GM23338 (cell line): Measurements from ENCODE around the gene OR2S2. TPM values are rescaled to one million over a fixed set of nuclear protein-coding genes. Genes with fewer than 3 reads are reported as not detected.
"Not testable (repeated sequence)": the region's sequence is repeated elsewhere in the genome, so short reads cannot be mapped to it uniquely, and the experiment has no call there.

Source experiments
- ATAC-seq: fragments of 200-7000 bp; cut with Tn5 transposase; 3 replicates; pipeline ENCODE4 v1.9.1; 2020
- DNase-seq: peaks from one replicate; pipeline ENCODE4 v3.0.0-alpha.2; 2015; ENCODE audit warnings: low spot score
- H2AFZ ChIP-seq: fragments of 200-600 bp; sonication (generic); 2 replicates; pipeline ENCODE4 v1.8.0; 2016; ENCODE audit warnings: antibody characterized with exemption, mild to moderate bottlenecking, moderate library complexity
- H3F3A ChIP-seq: fragments of 200-600 bp; sonication (generic); replicated peaks from 2 replicates; pipeline ENCODE4 v1.8.0; 2017; ENCODE audit warnings: antibody characterized with exemption, mixed run types, low read depth
- H3K27ac ChIP-seq: fragments of 200-600 bp; sonication (generic); 2 replicates; pipeline ENCODE4 v1.6.1; 2016; ENCODE audit warnings: low read depth
- H3K27me3 ChIP-seq: fragments of 200-600 bp; sonication (generic); 2 replicates; pipeline ENCODE4 v1.8.0; 2016; ENCODE audit warnings: mild to moderate bottlenecking, mixed run types, moderate library complexity; ENCODE audit not compliant: insufficient read depth
- H3K36me3 ChIP-seq: fragments of 200-600 bp; sonication (generic); 2 replicates; pipeline ENCODE4 v1.8.0; 2016; ENCODE audit warnings: mild to moderate bottlenecking; ENCODE audit not compliant: insufficient read depth
- H3K4me1 ChIP-seq: fragments of 200-600 bp; sonication (generic); 2 replicates; pipeline ENCODE4 v1.8.0; 2016; ENCODE audit warnings: mild to moderate bottlenecking, moderate library complexity; ENCODE audit not compliant: insufficient read depth
- H3K4me2 ChIP-seq: fragments of 200-600 bp; sonication (generic); 2 replicates; pipeline ENCODE4 v1.7.1; 2017; ENCODE audit warnings: mixed run types
- H3K4me3 ChIP-seq: fragments of 200-600 bp; sonication (generic); 2 replicates; pipeline ENCODE4 v1.6.1; 2016; ENCODE audit warnings: mixed run types
- H3K79me2 ChIP-seq: fragments of 200-600 bp; sonication (generic); replicated peaks from 2 replicates; pipeline ENCODE4 v1.8.0; 2017; ENCODE audit warnings: mild to moderate bottlenecking; ENCODE audit not compliant: insufficient read depth
- H3K9me2 ChIP-seq: fragments of 200-600 bp; sonication (generic); 2 replicates; pipeline ENCODE4 v1.8.0; 2017; ENCODE audit not compliant: insufficient read depth
- H4K20me1 ChIP-seq: fragments of 200-600 bp; sonication (generic); replicated peaks from 2 replicates; pipeline ENCODE4 v1.8.0; 2017; ENCODE audit warnings: mild to moderate bottlenecking; ENCODE audit not compliant: insufficient read depth
- H3K27ac Mint-ChIP-seq: 2 replicates; pipeline ENCODE4 v1.8.0; 2020; ENCODE audit warnings: inconsistent platforms, mild to moderate bottlenecking, moderate library complexity, mixed read lengths
- H3K27me3 Mint-ChIP-seq: 3 replicates; pipeline ENCODE4 v1.8.0; 2022; ENCODE audit warnings: low read depth, mild to moderate bottlenecking, moderate library complexity, mixed read lengths, inconsistent platforms; ENCODE audit not compliant: insufficient read depth, poor library complexity
- H3K36me3 Mint-ChIP-seq: 3 replicates; pipeline ENCODE4 v1.8.0; 2021; ENCODE audit warnings: low read depth, mild to moderate bottlenecking, inconsistent platforms, moderate library complexity, mixed read lengths
- H3K4me1 Mint-ChIP-seq: 3 replicates; pipeline ENCODE4 v1.8.0; 2020; ENCODE audit warnings: mild to moderate bottlenecking, inconsistent platforms, mixed read lengths
- H3K4me3 Mint-ChIP-seq: 3 replicates; pipeline ENCODE4 v1.8.0; 2021; ENCODE audit warnings: moderate library complexity, mild to moderate bottlenecking, inconsistent platforms, mixed read lengths
- H3K9me3 Mint-ChIP-seq: 3 replicates; pipeline ENCODE4 v1.8.0; 2020; ENCODE audit warnings: moderate library complexity, mild to moderate bottlenecking, inconsistent platforms, mixed read lengths
- EZH2 ChIP-seq: fragments of 200-600 bp; sonication (generic); IDR thresholded peaks from one replicate; pipeline ENCODE4 v1.8.0; 2017; ENCODE audit warnings: antibody characterized with exemption, mild to moderate bottlenecking, low read depth; ENCODE audit not compliant: unreplicated experiment
- EZH2phosphoT487 ChIP-seq: fragments of 200-600 bp; sonication (generic); IDR thresholded peaks from one replicate; pipeline ENCODE4 v1.8.1; 2018; ENCODE audit warnings: antibody characterized with exemption; ENCODE audit not compliant: unreplicated experiment
- NANOG ChIP-seq: IDR thresholded peaks from 2 replicates; pipeline ENCODE4 v1.6.1; 2016; ENCODE audit warnings: antibody characterized with exemption, borderline replicate concordance
- POLR2AphosphoS5 ChIP-seq: IDR thresholded peaks from 2 replicates; pipeline ENCODE4 v1.6.1; 2016; ENCODE audit warnings: antibody characterized with exemption, low read depth
- REST ChIP-seq: IDR thresholded peaks from one replicate; pipeline ENCODE4 v1.6.1; 2018; ENCODE audit warnings: antibody characterized with exemption; ENCODE audit not compliant: unreplicated experiment
- polyA plus RNA-seq: library from polyadenylated mRNA; unstranded; fragments of >200 nt; fragmentation: Nextera tagmentation; extraction: Ambion mirVana; gene quantifications from 2 replicates; pipeline ENCODE4 v1.2.1, GENCODE V29; 2016
- total RNA-seq: library from RNA; depleted of rRNA; stranded (reverse); fragments of >200 nt; shearing (Covaris generic); gene quantifications from 2 replicates; pipeline ENCODE4 v1.2.3, GENCODE V29; 2014
- TF ChIP-seq, protein P1 (sequence below), 2 experiments: fragments of 200-600 bp in 1 of 2; sonication (generic) in 1 of 2; conservative IDR thresholded peaks; 2 replicates each; pipeline versions ENCODE4 v1.5.1 to v1.6.1; 2016 to 2017; ENCODE audit warnings: antibody characterized with exemption in 2 of 2, low read depth in 2 of 2, mild to moderate bottlenecking in 2 of 2, moderate library complexity in 1 of 2

Gene OR2S2
- total and polyA plus RNA-seq, 2 experiments from 2014 or later, result not detected

- TF ChIP-seq REST (no peak), EZH2 (no peak), EZH2phosphoT487 (no peak), POLR2AphosphoS5 (no peak), NANOG (no peak)
- TF ChIP-seq, protein P1, sequence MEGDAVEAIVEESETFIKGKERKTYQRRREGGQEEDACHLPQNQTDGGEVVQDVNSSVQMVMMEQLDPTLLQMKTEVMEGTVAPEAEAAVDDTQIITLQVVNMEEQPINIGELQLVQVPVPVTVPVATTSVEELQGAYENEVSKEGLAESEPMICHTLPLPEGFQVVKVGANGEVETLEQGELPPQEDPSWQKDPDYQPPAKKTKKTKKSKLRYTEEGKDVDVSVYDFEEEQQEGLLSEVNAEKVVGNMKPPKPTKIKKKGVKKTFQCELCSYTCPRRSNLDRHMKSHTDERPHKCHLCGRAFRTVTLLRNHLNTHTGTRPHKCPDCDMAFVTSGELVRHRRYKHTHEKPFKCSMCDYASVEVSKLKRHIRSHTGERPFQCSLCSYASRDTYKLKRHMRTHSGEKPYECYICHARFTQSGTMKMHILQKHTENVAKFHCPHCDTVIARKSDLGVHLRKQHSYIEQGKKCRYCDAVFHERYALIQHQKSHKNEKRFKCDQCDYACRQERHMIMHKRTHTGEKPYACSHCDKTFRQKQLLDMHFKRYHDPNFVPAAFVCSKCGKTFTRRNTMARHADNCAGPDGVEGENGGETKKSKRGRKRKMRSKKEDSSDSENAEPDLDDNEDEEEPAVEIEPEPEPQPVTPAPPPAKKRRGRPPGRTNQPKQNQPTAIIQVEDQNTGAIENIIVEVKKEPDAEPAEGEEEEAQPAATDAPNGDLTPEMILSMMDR (conservative IDR thresholded peaks at IDR 0.05; ENCODE audit: low read depth in 2 of 2), result no peak
These were observed 22.7 kb downstream of the OR2S2 start (continued) for GRCh38 chr9:35935261-35935660.

DNA sequence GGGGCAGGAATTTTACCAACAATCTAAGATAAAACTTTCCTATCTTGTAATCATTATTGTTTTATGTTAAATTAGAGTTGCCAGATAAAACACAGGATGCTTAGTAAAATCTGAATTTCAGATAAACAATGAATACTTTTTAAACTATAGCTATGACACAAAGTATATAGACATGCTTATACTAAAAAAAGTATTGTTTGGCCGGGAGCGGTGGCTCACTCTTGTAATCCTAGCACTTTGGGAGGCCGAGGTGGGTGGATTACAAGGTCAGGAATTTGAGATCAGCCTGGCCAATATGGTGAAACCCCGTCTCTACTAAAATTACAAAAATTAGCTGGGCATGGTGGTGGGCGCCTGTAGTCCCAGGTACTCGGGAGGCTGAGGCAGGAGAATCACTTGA, 23.9 kb downstream of the OR2S2 start:
- 0 out of 2 replicates have a peak overlapping the region, but pooled peaks have one; percentile 64 for H2AFZ ChIP-seq
- not testable (repeated sequence) for H3K4me1 Mint-ChIP-seq, ATAC-seq, H3K9me2 ChIP-seq, H3K27me3 ChIP-seq, H3K36me3 Mint-ChIP-seq, H3K36me3 ChIP-seq, H3K4me2 ChIP-seq, H3K9me3 Mint-ChIP-seq, H3K79me2 ChIP-seq, H3F3A ChIP-seq, H3K4me3 Mint-ChIP-seq, DNase-seq, H3K4me3 ChIP-seq, H3K27ac ChIP-seq, H3K27ac Mint-ChIP-seq, H3K27me3 Mint-ChIP-seq, H3K4me1 ChIP-seq, H4K20me1 ChIP-seq

GRCh38 chr9:35933550-35934067, 24.3 kb downstream of the OR2S2 start:
- Histone ChIP-seq H3K27ac (no peak overlapping the region), H2AFZ (peak overlapping the region; percentile 64; the same call in 1 of the 2 replicates), H4K20me1 (no peaks in the 10 kb centered on the region), H3K4me2 (no peak overlapping the region), H3K4me3 (no peak overlapping the region), H3K9me2 (no peaks in the 10 kb centered on the region), H3K4me1 (no peaks in the 10 kb centered on the region), H3K79me2 (no peaks in the 10 kb centered on the region), H3F3A (no peaks in the 10 kb centered on the region), H3K27me3 (no peaks in the 10 kb centered on the region), H3K36me3 (no peaks in the 10 kb centered on the region)
- H3K4me1 Mint-ChIP-seq, result no peaks in the 10 kb centered on the region
- H3K36me3 Mint-ChIP-seq, result no peaks in the 10 kb centered on the region
- ATAC-seq (no peak), DNase-seq (no peak)
- H3K27me3 Mint-ChIP-seq, result peaks cover 1% of the 10 kb centered on the region
- H3K4me3 Mint-ChIP-seq, result no peak overlapping the region
- no peaks in the 10 kb centered on the region; the same call in 2 of the 3 replicates for H3K9me3 Mint-ChIP-seq
- no peak overlapping the region for H3K27ac Mint-ChIP-seq
- no peak for TF ChIP-seq REST
